ENCODE measurements around the gene RPUSD1.
A peak's percentile ranks its signal among the peaks of the same experiment; 100 is the strongest.

Gene RPUSD1

GRCh38 chr16:818592-818991, 30.4 kb upstream of the RPUSD1 start:
- no peak for DNase-seq

- no peak for DNase-seq
Measured at GRCh38 chr16:818132-818531, 30.0 kb upstream of the RPUSD1 start.

GRCh38 chr16:817001-817906, 29.1 kb upstream of the RPUSD1 start:
- DNase-seq: no peak

DNA sequence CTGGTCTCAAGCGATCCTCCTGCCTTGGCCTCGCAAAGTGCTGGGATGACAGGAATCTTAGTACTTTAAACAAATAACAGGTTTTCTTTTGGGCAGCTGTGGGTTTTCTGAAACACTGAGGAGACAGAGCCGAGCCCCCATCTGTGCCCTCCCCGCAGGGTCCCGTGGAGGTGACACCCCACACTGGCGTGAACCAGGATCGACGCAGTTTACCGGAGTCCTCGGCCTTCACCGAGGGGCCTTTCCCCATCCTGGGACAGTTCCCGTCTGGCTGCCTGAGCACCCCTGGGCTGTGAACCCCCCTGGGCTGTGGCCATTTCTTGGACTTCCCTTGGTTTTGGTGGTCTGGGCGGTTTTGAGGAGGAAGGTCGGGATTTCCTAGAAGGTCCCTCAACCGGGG, 27.7 kb upstream of the RPUSD1 start:
- DNase-seq: no peak

GRCh38 chr16:814974-815373, 26.8 kb upstream of the RPUSD1 start:
- DNase-seq: no peak

DNA sequence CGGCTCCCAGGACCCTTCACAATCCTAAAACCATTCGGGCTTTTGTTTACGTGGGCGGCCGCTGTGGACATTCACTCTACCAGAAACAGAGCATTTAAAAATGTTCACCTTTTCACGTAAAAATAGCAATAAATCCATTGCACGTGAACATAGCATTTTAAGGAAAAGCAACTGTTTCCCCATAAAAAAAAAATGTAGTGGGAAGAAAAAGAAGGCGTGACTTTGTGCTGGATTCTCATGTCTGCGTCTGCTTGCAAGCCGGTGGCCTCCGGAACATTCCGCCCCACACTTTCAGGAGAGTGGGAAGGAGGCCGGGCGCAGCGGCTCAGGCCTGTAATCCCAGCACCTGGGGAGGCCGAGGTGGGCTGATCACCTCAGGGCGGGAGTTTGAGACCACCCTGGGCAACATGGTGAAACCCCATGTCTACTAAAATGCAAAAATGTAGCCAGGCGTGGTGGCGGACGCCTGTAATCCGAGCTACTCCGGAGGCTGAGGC, 25.8 kb upstream of the RPUSD1 start:
- DNase-seq: no peak

DNA sequence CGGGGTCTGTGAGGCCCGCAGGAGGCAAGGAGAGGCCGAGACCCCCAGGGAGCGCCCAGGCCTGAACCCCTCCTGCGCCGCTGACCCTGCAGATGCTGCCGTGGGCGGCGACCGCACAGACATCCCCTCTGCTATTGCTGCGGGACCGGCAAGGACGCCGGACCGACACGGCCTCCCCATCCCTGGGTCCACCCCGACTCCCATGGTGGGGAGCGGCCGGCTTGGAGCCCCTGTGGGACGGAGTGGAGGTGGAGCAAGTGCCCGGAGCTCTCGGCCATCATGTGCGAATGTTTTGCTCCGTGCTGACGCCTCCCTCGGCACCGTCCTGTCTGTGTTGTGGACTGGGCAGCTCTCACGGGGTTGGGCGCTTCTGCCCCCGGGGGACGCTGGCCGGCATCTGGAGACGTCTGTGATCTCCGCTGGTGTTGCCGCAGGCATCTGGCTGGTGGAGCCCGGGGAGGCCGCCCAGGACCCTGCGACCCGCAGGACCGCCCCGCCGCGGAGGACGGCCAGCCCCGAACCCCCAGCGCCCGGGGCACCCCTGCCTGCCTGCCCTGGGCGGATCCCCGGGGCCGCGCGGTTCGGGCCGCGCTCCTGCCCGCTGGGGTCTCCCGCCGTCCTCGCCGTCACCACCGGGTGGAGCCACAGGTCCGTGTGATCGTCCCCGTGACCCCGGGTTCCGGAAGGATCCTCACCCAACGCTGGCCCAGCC, 25.2 kb upstream of the RPUSD1 start:
- DNase-seq: peak; percentile 27

DNA sequence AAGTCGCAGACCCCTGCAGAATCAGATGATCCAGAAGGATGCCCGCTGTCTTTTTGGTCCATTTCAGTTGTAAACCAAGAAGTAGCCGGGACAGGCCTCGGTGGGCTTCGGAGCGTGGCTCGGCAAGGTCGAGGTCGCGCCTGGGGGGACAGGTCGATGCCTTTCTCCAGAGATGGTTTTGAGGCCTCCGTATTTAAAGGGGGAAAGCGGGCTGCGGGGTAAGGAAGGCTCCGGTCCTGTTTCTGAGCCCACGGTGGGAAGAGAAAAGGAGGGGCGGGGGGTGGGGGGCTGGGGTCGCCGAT, 19.9 kb upstream of the RPUSD1 start:
- no peak for DNase-seq

DNA sequence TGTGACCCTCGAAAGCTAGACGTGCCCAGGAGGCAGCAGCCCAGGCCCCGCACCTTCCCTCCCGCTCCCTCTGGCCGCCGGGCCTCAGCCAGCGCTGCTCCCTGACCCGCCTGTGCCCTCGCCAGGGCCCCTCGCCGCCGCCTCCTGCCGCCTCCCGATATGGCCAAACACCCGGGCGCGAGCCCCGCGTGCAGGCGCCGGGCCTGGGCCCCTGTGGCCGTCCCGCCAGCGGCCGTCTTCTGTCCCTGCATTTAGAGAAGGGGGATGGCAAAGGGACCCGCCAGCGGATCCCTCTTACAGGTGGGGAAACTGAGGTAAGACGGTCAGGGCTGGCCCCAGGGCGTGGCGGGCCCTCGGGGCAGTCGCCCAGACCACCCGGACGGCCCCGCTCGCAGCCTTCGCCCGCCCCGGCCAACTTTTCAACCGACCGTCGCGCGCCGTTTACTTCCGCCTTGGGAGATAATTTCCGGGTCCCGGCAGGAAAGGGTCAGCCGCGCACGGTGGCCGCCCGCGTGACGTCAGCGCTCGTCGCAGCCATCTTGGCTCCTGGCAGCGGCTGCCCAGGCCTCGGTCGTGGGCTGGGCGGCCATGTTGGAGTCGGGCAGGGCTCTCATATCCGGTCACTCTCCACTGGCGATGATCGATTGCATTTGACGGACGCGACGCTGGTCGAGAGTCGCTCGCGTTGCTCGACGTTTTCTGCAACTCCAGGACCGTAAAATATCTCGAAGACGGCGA, 19.3 kb upstream of the RPUSD1 start:
- DNase-seq: peak; percentile 70

DNA sequence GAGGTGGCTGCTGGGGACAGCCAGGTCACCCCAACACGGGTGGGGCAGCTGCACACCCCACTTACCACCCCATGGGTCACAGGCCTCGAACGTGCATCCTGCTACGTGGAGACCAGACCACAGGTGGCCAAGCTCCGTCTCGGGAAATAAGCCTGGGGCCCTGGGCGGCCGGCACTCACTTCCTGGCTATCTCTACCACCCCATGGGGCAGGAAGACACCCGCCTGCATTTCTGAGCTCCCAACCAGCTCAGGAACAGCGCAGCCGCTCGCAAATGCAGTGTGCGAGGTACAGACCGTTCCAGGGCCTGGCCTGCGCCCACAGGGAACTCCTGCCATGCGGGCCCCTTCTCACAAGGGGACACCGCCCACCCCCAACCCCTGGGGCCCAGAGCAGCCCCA, 17.3 kb upstream of the RPUSD1 start:
- DNase-seq: no peak

- no peak for DNase-seq
Measured at GRCh38 chr16:804193-805048, 16.2 kb upstream of the RPUSD1 start.

- no peak for DNase-seq
Measured at GRCh38 chr16:803754-804080, 15.5 kb upstream of the RPUSD1 start.

DNA sequence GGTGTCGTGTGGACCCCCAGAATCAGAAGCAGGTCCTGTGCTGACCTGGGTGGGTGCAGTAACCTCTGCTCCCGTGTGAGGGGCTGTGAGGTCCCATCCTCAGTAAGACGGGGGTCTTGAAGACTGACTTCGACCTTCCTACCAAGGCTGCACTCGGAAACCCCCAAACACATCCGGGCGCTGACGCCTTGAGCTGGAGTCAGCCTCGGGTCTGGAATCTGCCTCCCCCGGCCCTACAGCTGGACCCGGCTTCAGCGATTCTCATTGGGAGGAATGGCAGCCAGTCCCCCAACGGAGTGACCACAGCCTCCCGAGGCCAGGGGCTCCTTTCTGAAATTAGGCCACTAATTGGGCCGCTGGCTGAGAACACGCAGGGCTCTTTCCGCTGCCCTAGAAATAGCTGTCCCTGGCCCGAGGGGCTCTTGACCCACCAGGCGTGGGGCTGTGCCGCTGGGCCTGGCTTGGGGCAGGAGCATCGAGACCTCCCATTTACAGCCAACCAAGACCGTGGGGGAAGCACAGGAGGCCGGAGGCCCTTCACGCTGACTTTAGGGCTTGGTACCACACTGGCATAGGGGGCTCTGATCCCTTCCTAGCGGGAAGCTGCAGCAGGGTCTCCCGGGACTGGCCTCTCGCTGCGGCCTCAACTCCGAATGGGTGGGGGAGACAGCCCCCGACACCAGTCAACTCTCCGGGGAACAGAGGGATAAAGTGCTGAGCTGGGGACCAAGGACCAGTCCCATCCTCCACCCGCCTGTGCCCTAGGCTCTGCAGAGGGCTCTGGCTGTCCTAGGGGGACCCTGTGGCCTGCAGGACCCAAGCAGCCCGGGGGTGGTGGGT, 15.0 kb upstream of the RPUSD1 start:
- no peak for DNase-seq

GRCh38 chr16:802461-802860, 14.3 kb upstream of the RPUSD1 start:
- DNase-seq: no peak

- DNase-seq: no peak
Measured at GRCh38 chr16:801584-802363, 13.6 kb upstream of the RPUSD1 start.

DNA sequence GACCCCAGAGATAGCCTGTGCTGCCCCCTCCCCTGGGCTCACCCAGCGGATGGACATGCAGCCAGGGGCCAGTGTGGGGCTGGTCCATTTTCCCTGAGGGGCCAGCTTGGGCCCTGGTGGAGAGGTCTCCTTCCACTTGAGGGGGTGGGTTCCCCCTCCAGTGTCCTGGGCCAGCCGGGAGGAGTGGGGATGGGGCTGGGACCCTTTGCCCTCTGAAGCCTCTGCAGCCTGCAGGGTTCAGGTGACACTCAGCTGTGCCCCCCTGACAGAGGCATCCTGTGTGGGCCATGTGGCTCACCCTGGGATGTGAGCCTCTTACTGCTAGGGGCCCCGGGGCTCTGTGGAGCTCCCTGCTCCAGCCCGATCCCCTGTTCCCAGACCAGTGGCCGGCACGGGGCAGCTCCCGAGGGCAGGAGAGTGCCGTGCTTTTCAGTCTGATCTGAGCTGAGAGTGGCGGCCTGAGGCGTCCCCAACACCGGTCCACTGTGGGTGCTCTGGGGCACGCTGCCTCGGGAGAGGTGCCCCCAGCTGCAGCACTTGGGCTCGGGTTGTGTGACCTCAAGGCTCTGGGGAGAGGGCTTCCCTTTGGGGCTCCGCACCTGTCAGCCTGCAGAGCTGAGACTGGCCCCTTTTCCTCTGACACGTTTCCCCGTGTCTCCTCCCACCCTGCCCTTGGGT, 12.8 kb upstream of the RPUSD1 start:
- DNase-seq: no peak

- DNase-seq: no peak
Measured at GRCh38 chr16:799948-800833, 12.0 kb upstream of the RPUSD1 start, which contains the start of gene GNG13. Gene GNG13, minus strand, starts transcription at chr16:800734. Its CDS starts 1,657 bp downstream, at chr16:799077.

GRCh38 chr16:799111-799947, 11.1 kb upstream of the RPUSD1 start:
- DNase-seq: no peak
